K562 (cell line): ENCODE measurements around the gene C6orf15. TPM values are rescaled to one million over a fixed set of nuclear protein-coding genes. Genes with fewer than 3 reads are reported as not detected.

Experiments used
- BACH1 ChIP-seq: fragments of 200-800 bp; sonication (Bioruptor generic); IDR thresholded peaks from 2 replicates; pipeline ENCODE4 v1.6.1; 2016; ENCODE audit warnings: missing genetic modification characterization, missing compliant biosample characterization
- FOXK2 ChIP-seq, 2 experiments: fragments of 450-650 bp; IDR thresholded peaks in 1 of 2; conservative IDR thresholded peaks in 1 of 2; 2 replicates each; pipeline ENCODE4 v1.6.1; 2016; ENCODE audit warnings: low read depth in 2 of 2, mild to moderate bottlenecking in 1 of 2
- HMG20B ChIP-seq: fragments of 250-450 bp; sonication (Bioruptor Pico); IDR thresholded peaks from 2 replicates; pipeline ENCODE4 v1.5.0; 2021; ENCODE audit warnings: mild to moderate bottlenecking
- HNRNPK ChIP-seq: fragments of 200-400 bp; formaldehyde crosslinking; IDR thresholded peaks from one replicate; pipeline ENCODE4 v1.6.1; 2018; ENCODE audit warnings: mild to moderate bottlenecking, low read depth, low read length; ENCODE audit not compliant: poor library complexity, severe bottlenecking
- MEF2D ChIP-seq: conservative IDR thresholded peaks from 2 replicates; pipeline ENCODE4 v1.6.1; 2016; ENCODE audit warnings: low read depth, missing genetic modification characterization, missing compliant biosample characterization
- MEIS2 ChIP-seq: fragments of 450-650 bp; IDR thresholded peaks from 2 replicates; pipeline ENCODE4 v1.6.1; 2014; ENCODE audit warnings: mild to moderate bottlenecking; ENCODE audit not compliant: partially characterized antibody
- MLLT1 ChIP-seq, 2 experiments: fragments of 450-650 bp; IDR thresholded peaks; 2 replicates each; pipeline ENCODE4 v1.6.1; 2016
- POLR3G ChIP-seq: IDR thresholded peaks from 2 replicates; pipeline ENCODE4 v1.6.1; 2011; ENCODE audit not compliant: insufficient read length, insufficient replicate concordance; ENCODE audit errors: extremely low read depth
- TEAD4 ChIP-seq, 2 experiments: sonication (generic) in 1 of 2; formaldehyde crosslinking in 1 of 2; IDR thresholded peaks; 2 replicates each; pipeline versions ENCODE4 v1.6.1 to v1.8.0; 2012 to 2022; ENCODE audit warnings: borderline replicate concordance in 1 of 2, inconsistent platforms in 1 of 2, low read length in 1 of 2, mild to moderate bottlenecking in 1 of 2, missing genetic modification reagents in 1 of 2
- YY1 ChIP-seq, 3 experiments: IDR thresholded peaks; 2 replicates each; pipeline ENCODE4 v1.6.1; 2011; ENCODE audit warnings: low read length in 2 of 3, mild to moderate bottlenecking in 2 of 3, moderate library complexity in 2 of 3, borderline replicate concordance in 1 of 3, control low read depth in 1 of 3, low read depth in 1 of 3; ENCODE audit not compliant: insufficient read depth in 3 of 3, insufficient replicate concordance in 2 of 3, control insufficient read depth in 1 of 3, insufficient read length in 1 of 3; ENCODE audit errors: extremely low read depth in 1 of 3
- ZFP30 ChIP-seq: fragments of 250-450 bp; sonication (Bioruptor Pico); IDR thresholded peaks from 2 replicates; pipeline ENCODE4 v1.8.0; 2022; ENCODE audit warnings: moderate library complexity, mild to moderate bottlenecking, inconsistent platforms, borderline replicate concordance
- ZFP36 ChIP-seq: fragments of 150-350 bp; IDR thresholded peaks from 2 replicates; pipeline ENCODE4 v1.6.1; 2018; ENCODE audit warnings: low read length, low read depth; ENCODE audit not compliant: partially characterized antibody
- ZNF280A ChIP-seq: fragments of 450-650 bp; IDR thresholded peaks from 2 replicates; pipeline ENCODE4 v1.6.1; 2018; ENCODE audit warnings: mild to moderate bottlenecking, low read depth; ENCODE audit not compliant: partially characterized antibody
- ZNF561 ChIP-seq: fragments of 450-650 bp; formaldehyde crosslinking; conservative IDR thresholded peaks from 2 replicates; pipeline ENCODE4 v1.4.0; 2020; ENCODE audit warnings: mild to moderate bottlenecking, moderate library complexity
- ZNF785 ChIP-seq: fragments of 250-450 bp; sonication (Bioruptor Pico); IDR thresholded peaks from 2 replicates; pipeline ENCODE4 v1.4.0; 2020; ENCODE audit warnings: mild to moderate bottlenecking
- ZZZ3 ChIP-seq: fragments of 450-650 bp; IDR thresholded peaks from 2 replicates; pipeline ENCODE4 v1.6.1; 2016; ENCODE audit warnings: antibody characterized with exemption, mild to moderate bottlenecking, moderate library complexity
- polyA plus RNA-seq, 8 experiments: library from polyadenylated mRNA; depleted of rRNA in 4 of 8; stranded (reverse) in 5 of 8; unstranded in 3 of 8; fragments of >200 nt; fragmentation: Nextera tagmentation in 2 of 8; fragmentation: Illumina TruSeq in 1 of 8; extraction: Ambion mirVana in 2 of 8; extraction: Trizol in 1 of 8; gene quantifications; 2 replicates each; pipeline versions ENCODE4 v1.2.1 to v1.2.3, GENCODE V29; 2011 to 2014; ENCODE audit warnings: inconsistent platforms in 1 of 8, missing spikeins in 1 of 8
- total RNA-seq, 7 experiments: library from RNA; depleted of rRNA in 6 of 7; stranded (reverse); fragments of >200 nt in 6 of 7; fragmentation: Illumina TruSeq in 2 of 7; extraction: Trizol in 2 of 7; gene quantifications; 2 replicates each; pipeline versions ENCODE4 v1.2.1 to v1.2.3, GENCODE V29; 2011 to 2021; ENCODE audit warnings: low replicate concordance in 1 of 7
- TF ChIP-seq, protein P1 (sequence below): fragments of 250-450 bp; sonication (Bioruptor Pico); IDR thresholded peaks from 2 replicates; pipeline ENCODE4 v1.5.0; 2021; ENCODE audit warnings: mild to moderate bottlenecking, moderate library complexity
- TF ChIP-seq, protein P2 (sequence below): fragments of 250-450 bp; sonication (Bioruptor Pico); IDR thresholded peaks from 2 replicates; pipeline ENCODE4 v1.5.0; 2022; ENCODE audit warnings: mild to moderate bottlenecking

C6orf15 gene
- total and polyA plus RNA-seq, 9 of the 15 experiments (the other 6 are each of a cell fraction or from before 2014, with no cell fraction given) = not detected

GRCh38 chr6:31079656-31080261 is 32.6 kb downstream of the C6orf15 start (continued):
- TF ChIP-seq ZNF280A (no peak), MLLT1 (IDR thresholded peaks at IDR 0.05) (no peak), MEIS2 (peak; percentile 84), MEF2D (tag) (no peak), ZNF785 (CRISPR knock-in tag) (no peak), HNRNPK (no peak), ZZZ3 (no peak), POLR3G (no peak), HMG20B (CRISPR knock-in tag) (no peak), BACH1 (tag) (no peak), TEAD4 (IDR thresholded peaks at IDR 0.05; ENCODE audit: low read length) (peak; percentile 44), TEAD4 (CRISPR knock-in tag; IDR thresholded peaks at IDR 0.05; ENCODE audit: borderline replicate concordance) (no peak), FOXK2 (conservative IDR thresholded peaks at IDR 0.05 in 1 of 2, IDR thresholded peaks at IDR 0.05 in 1 of 2; ENCODE audit: low read depth in 2 of 2) (no peak), ZFP30 (CRISPR knock-in tag) (no peak), ZFP36 (no peak), ZNF561 (CRISPR knock-in tag) (no peak), YY1 (IDR thresholded peaks at IDR 0.05; ENCODE audit: borderline replicate concordance in 1 of 3, control insufficient read depth in 1 of 3, extremely low read depth in 1 of 3, insufficient read depth in 3 of 3, insufficient read length in 1 of 3, insufficient replicate concordance in 2 of 3, low read depth in 1 of 3, low read length in 2 of 3) (no peak)
- TF ChIP-seq, protein P1, sequence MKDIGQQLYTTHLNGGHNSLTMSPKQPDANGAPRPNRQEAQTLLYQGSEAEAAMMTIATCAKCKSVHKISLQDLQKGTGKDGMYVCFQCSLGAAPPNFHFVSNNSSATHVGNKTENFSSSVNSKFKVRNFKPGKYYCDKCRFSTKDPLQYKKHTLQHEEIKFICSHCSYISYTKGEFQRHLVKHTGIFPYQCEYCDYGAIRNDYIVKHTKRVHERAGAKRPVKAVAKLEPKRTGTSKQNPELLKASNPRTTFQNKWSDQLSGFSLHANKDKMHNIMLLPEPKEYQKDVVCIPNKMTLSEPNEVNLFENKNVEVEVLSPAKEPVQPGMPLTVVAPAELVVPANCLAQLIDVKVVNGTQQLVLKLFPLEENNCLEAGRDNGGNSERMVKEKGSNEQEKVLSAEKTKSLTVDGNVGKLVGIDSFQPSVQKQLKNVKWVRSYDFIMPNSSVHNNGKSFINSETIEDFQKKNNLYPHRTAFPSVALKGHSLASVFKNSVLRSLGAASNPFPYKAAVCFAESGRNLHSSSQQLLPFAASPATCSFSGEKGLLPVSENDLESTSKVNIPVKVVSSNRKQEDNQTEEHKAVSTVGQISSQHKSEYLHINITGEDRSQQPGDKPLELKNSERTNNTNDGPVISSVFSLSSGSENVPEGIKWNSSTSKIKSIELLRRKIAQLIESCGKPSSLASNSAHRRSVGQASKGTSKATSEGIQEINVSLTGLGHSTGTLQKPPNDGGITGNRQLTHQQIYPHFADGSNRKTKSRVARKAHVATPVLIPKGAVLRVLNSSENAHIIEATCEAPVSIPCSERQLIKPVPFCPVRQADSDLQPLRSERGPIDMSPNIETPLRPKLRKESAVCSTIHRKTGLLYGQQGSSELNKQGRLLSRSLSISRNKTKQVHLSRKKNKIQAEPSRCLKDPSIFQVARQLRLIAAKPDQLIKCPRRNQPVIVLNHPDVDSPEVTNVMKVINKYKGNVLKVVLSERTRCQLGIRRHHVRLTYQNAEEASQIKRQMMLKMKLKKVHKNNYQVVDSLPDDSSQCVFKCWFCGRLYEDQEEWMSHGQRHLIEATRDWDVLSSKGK (CRISPR knock-in tag) = no peak
- TF ChIP-seq, protein P2, sequence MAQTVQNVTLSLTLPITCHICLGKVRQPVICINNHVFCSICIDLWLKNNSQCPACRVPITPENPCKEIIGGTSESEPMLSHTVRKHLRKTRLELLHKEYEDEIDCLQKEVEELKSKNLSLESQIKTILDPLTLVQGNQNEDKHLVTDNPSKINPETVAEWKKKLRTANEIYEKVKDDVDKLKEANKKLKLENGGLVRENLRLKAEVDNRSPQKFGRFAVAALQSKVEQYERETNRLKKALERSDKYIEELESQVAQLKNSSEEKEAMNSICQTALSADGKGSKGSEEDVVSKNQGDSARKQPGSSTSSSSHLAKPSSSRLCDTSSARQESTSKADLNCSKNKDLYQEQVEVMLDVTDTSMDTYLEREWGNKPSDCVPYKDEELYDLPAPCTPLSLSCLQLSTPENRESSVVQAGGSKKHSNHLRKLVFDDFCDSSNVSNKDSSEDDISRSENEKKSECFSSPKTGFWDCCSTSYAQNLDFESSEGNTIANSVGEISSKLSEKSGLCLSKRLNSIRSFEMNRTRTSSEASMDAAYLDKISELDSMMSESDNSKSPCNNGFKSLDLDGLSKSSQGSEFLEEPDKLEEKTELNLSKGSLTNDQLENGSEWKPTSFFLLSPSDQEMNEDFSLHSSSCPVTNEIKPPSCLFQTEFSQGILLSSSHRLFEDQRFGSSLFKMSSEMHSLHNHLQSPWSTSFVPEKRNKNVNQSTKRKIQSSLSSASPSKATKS (CRISPR knock-in tag) = no peak
